Measurements from ENCODE around the gene UBLCP1. TPM values are rescaled to one million over a fixed set of nuclear protein-coding genes. Genes with fewer than 3 reads are reported as not detected.
"Not testable (repeated sequence)": the region's sequence is repeated elsewhere in the genome, so short reads cannot be mapped to it uniquely, and the experiment has no call there.

UBLCP1 gene
- total and polyA plus RNA-seq, 3 experiments from 2014 or later = 41.8 to 59.0 (median 44.4) TPM

DNA sequence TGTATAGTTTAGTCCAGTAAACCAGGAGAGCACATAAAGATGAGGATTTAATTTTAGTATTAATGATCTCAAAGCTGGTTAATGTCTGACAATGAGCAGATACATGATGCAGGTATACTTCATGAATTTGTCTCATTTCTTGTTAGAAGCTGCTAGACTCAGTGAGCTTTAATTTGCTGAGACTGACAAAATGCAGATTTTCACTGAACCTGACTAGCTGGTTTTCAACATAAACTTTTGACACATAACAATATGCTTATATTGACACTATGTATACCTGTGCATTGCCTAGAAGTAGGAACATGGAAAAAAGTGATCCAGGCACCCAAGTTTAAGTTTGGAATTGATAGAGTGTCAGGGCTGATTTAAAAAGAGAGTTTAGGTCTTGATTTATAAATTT, 10.8 kb downstream of the UBLCP1 start:
- Histone ChIP-seq H3K4me3 (ENCODE audit: low read length) (no peak overlapping the region), H3K4me1 (ENCODE audit: insufficient read depth, low read length) (no peaks in the 10 kb centered on the region), H3K27ac (ENCODE audit: low read depth, low read length) (no peak overlapping the region), H3K36me3 (ENCODE audit: insufficient read depth, low read length) (peaks cover 5% of the 10 kb centered on the region), H3K27me3 (ENCODE audit: insufficient read depth, low read length, poor library complexity, severe bottlenecking) (no peaks in the 10 kb centered on the region), H3K9me3 (ENCODE audit: low read length) (no peaks in the 10 kb centered on the region)
- ChIA-PET CTCF (interaction anchor here (0.9 to 1.8 kb wide), 3 partner anchors 17 to 117 kb away, joined by 3 to 4 read pairs (median 4); no protein-coding TSS in a partner anchor), POLR2A (no interaction called here)
- Mint-ChIP-seq H3K4me3 (no peak overlapping the region), H3K27me3 (no peaks in the 10 kb centered on the region), H3K4me1 (peaks cover 22 to 41% (median 40%) of the 10 kb centered on the region in 3 donors), H3K27ac (no peak overlapping the region), H3K9me3 (no peaks in the 10 kb centered on the region), H3K36me3 (peaks cover 0 to 72% (median 19%) of the 10 kb centered on the region in 3 donors)
- no peak for DNase-seq

DNA sequence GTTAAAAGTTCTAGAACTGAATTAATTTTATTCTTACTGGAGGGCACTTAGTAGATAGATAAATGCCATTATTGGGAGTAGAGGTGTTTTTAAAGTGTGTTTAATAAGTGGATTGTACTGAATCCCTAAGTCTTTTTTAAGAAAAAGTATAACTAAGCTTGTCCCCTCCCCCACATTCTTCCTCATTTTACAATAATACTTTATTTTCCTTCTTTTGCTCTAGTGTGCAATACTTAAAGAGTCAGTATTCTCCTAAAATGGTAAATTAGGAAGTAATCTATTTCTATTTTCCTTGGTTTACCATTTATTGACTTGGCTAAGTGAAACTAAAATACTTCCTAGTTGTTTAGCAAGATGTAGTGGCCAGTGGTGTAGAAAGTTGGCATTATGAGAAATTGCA, 11.6 kb downstream of the UBLCP1 start:
- DNase-seq = no peak
- Histone ChIP-seq H3K4me3 (ENCODE audit: low read length) (no peak overlapping the region), H3K27ac (ENCODE audit: low read depth, low read length) (no peak overlapping the region), H3K9me3 (ENCODE audit: low read length) (no peaks in the 10 kb centered on the region), H3K36me3 (ENCODE audit: insufficient read depth, low read length) (peaks cover 5% of the 10 kb centered on the region), H3K27me3 (ENCODE audit: insufficient read depth, low read length, poor library complexity, severe bottlenecking) (no peaks in the 10 kb centered on the region), H3K4me1 (ENCODE audit: insufficient read depth, low read length) (no peaks in the 10 kb centered on the region)
- ChIA-PET CTCF (interaction anchor here (1.8 kb wide), 1 partner anchor 118 kb away, joined by 4 read pairs; no protein-coding TSS in a partner anchor), POLR2A (no interaction called here)
- Mint-ChIP-seq H3K4me3 (peak overlapping the region in 1 of 7 donors; percentile 11), H3K36me3 (peaks cover 0 to 73% (median 23%) of the 10 kb centered on the region in 3 donors), H3K9me3 (no peaks in the 10 kb centered on the region), H3K27me3 (no peaks in the 10 kb centered on the region), H3K27ac (peak overlapping the region in 1 of 8 donors; percentile 26), H3K4me1 (peaks cover 15 to 34% (median 34%) of the 10 kb centered on the region in 3 donors)

DNA sequence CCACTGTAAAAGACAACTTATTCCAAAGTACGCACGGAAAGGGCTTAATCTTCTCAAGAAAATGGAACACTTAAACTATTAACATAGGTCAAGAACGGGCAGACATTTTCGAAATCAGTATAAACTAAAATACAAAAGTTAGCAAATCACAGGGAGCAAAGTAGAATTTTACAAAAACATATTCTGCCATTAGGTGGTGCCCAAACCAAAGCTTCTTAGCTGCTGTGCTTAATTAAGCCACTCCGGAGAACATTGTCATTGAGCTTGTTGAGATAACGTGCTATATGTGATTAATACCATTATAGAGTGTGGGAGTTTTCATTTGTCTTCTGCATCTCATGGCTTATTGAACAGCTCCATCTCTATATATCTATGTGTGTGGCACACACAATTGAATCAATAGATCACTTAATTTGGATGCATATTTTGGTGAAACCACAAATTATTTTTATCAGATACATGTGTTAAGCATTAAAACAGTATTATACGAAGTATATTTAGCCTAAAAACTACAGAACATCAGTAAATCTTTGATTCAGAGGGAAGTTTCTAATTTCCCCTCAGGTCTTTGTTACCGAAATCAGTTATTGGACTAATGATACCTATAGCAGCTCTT, 23.4 kb downstream of the UBLCP1 start:
- Histone ChIP-seq H3K9me3 (ENCODE audit: low read length) (no peaks in the 10 kb centered on the region), H3K36me3 (ENCODE audit: insufficient read depth, low read length) (peaks cover under 1% of the 10 kb centered on the region), H3K4me3 (ENCODE audit: low read length) (no peak overlapping the region), H3K27ac (ENCODE audit: low read depth, low read length) (no peak overlapping the region), H3K4me1 (ENCODE audit: insufficient read depth, low read length) (no peaks in the 10 kb centered on the region), H3K27me3 (ENCODE audit: insufficient read depth, low read length, poor library complexity, severe bottlenecking) (no peaks in the 10 kb centered on the region)
- peak in 1 of 5 donors; percentile 28 for DNase-seq
- Mint-ChIP-seq H3K27me3 (no peaks in the 10 kb centered on the region), H3K9me3 (no peaks in the 10 kb centered on the region), H3K27ac (no peak overlapping the region), H3K36me3 (peaks cover 0 to 27% (median 6%) of the 10 kb centered on the region in 3 donors), H3K4me3 (no peak overlapping the region), H3K4me1 (no peaks in the 10 kb centered on the region)
- ChIA-PET CTCF (interaction anchor here (0.9 to 2.4 kb wide), 3 partner anchors 20 to 701 kb away, joined by 3 to 21 read pairs (median 4); no protein-coding TSS in a partner anchor), POLR2A (interaction anchor here (0.7 kb wide), 1 partner anchor 78 kb away, joined by 3 read pairs; no protein-coding TSS in a partner anchor)

DNA sequence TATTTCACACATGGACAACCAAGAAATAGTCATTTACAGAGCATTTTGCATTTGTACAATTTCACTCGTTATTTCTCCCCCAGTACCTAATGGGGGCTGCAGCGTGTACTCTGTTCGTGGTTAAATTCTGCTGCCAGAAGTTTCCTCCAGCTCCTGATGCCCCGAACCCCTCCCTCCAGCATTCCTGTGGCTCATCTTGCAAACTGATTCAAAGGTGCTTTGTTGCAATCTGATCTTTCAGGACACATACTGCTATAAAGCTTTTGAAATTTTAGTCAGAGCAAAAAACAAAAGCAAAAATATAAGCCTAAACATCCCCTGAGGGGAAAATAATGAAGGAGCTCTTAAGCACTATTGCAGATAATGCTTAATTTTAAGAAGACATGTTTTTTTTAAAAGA, 27.7 kb downstream of the UBLCP1 start:
- no peaks in the 10 kb centered on the region for H3K4me1 ChIP-seq (ENCODE audit: insufficient read depth, low read length)
- H3K36me3 Mint-ChIP-seq = peaks cover 0 to 2% (median 0%) of the 10 kb centered on the region in 3 donors
- H3K4me3 Mint-ChIP-seq = no peak overlapping the region
- H3K27me3 Mint-ChIP-seq = peaks cover 3 to 5% of the 10 kb centered on the region in 2 donors
- H3K4me1 Mint-ChIP-seq = no peaks in the 10 kb centered on the region
- no peaks in the 10 kb centered on the region for H3K9me3 ChIP-seq (ENCODE audit: low read length)
- no peaks in the 10 kb centered on the region for H3K36me3 ChIP-seq (ENCODE audit: insufficient read depth, low read length)
- H3K4me3 ChIP-seq (ENCODE audit: low read length) = no peak overlapping the region
- ChIA-PET POLR2A (no interaction called here), CTCF (interaction anchor here (1.2 to 2.5 kb wide), 2 partner anchors 17 to 134 kb away, joined by 3 to 11 read pairs; no protein-coding TSS in a partner anchor)
- DNase-seq = no peak
- H3K9me3 Mint-ChIP-seq = no peaks in the 10 kb centered on the region
- no peak overlapping the region for H3K27ac Mint-ChIP-seq
- no peak overlapping the region for H3K27ac ChIP-seq (ENCODE audit: low read depth, low read length)
- no peaks in the 10 kb centered on the region for H3K27me3 ChIP-seq (ENCODE audit: insufficient read depth, low read length, poor library complexity, severe bottlenecking)

DNA sequence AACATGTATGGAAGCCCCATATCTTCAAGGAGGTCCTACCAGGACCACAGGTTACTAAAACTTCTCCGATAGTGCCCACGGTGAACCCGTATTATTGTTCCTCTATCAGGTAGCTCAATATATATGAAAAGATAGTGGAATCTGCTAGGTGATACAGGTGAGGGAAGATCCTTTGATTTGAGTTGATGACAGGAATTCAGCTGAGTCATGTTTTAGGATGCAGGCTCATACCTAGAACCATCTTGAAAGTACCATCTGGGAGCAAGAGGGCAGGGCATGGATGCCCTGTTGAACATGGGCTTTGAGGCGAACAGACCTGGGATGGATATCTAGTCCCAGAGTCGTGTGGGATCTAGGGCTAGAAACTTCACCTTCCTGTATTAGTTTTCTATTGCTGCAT, 31.8 kb downstream of the UBLCP1 start:
- POLR2A ChIA-PET = no interaction called here

DNA sequence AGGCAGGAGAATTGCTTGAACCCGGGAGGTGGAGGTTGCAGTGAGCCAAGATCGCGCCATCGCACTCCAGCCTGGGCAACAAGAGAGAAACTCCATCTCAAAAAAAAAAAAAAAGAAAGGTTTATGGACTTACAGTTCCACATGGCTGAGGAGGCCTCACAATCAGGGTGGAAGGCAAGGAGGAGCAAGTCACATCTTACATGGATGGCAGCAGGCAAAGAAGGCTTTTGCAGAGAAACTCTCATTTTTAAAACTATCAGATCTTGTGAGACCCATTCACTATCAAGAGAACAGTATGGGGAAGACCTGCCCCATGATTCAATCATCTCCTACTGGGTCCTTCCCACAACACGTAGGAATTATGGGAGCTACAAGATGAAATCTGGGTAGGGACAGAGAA, 34.2 kb downstream of the UBLCP1 start:
- POLR2A ChIA-PET; H3K9me3 ChIP-seq (ENCODE audit: low read length); H3K27ac ChIP-seq (ENCODE audit: low read depth, low read length); H3K4me3 ChIP-seq (ENCODE audit: low read length); H3K4me1 ChIP-seq (ENCODE audit: insufficient read depth, low read length); DNase-seq; H3K4me3 Mint-ChIP-seq; H3K27me3 ChIP-seq (ENCODE audit: insufficient read depth, low read length, poor library complexity, severe bottlenecking); H3K27ac Mint-ChIP-seq; H3K4me1 Mint-ChIP-seq; CTCF ChIA-PET; H3K36me3 ChIP-seq (ENCODE audit: insufficient read depth, low read length): not testable (repeated sequence)
- H3K36me3 Mint-ChIP-seq = peaks cover 2 to 40% (median 6%) of the 10 kb centered on the region in 3 donors
- peaks cover 29 to 30% of the 10 kb centered on the region in 2 donors for H3K27me3 Mint-ChIP-seq
- H3K9me3 Mint-ChIP-seq = peaks cover 15 to 49% (median 47%) of the 10 kb centered on the region in 5 donors

More for the DNA sequence above, 31.8 kb downstream of the UBLCP1 start:
- Histone ChIP-seq H3K36me3 (ENCODE audit: insufficient read depth, low read length) (no peaks in the 10 kb centered on the region), H3K4me3 (ENCODE audit: low read length) (no peak overlapping the region), H3K27ac (ENCODE audit: low read depth, low read length) (no peak overlapping the region), H3K4me1 (ENCODE audit: insufficient read depth, low read length) (no peaks in the 10 kb centered on the region), H3K27me3 (ENCODE audit: insufficient read depth, low read length, poor library complexity, severe bottlenecking) (no peaks in the 10 kb centered on the region), H3K9me3 (ENCODE audit: low read length) (no peaks in the 10 kb centered on the region)
- Mint-ChIP-seq H3K4me3 (no peak overlapping the region), H3K27me3 (peaks cover 15 to 18% of the 10 kb centered on the region in 2 donors), H3K9me3 (peaks cover 3 to 33% (median 29%) of the 10 kb centered on the region in 5 donors), H3K36me3 (peaks cover 2 to 28% (median 4%) of the 10 kb centered on the region in 3 donors), H3K27ac (no peak overlapping the region), H3K4me1 (no peaks in the 10 kb centered on the region)
- DNase-seq = no peak
- CTCF ChIA-PET = no interaction called here

DNA sequence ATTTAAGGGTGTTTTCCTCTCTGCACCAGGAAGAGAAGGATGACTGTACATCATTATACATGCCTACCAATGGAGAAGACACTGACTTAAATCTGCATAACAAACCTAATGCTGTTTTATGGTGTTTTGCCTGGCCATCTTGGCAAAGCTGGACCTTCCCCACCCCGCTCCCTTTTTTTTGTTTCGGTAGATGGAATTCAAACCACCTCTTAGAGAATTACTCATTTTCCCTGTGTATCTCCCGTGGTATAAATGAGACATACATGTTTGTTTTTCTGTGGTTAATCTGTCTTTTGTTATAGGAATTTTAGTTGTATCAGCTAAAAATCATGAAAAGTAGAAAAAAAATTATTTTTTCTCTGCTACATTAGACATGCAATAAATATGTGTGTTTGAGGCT, 38.4 kb downstream of the UBLCP1 start:
- CTCF ChIA-PET = interaction anchor here (0.8 kb wide), 1 partner anchor 15 kb away, joined by 3 read pairs; no protein-coding TSS in a partner anchor
- POLR2A ChIA-PET = no interaction called here
- Mint-ChIP-seq H3K4me3 (no peak overlapping the region), H3K27me3 (peaks cover 30 to 43% of the 10 kb centered on the region in 2 donors), H3K27ac (no peak overlapping the region), H3K4me1 (no peaks in the 10 kb centered on the region), H3K36me3 (peaks cover 5 to 54% (median 6%) of the 10 kb centered on the region in 3 donors), H3K9me3 (peaks cover 25 to 60% (median 55%) of the 10 kb centered on the region in 5 donors)
- Histone ChIP-seq H3K9me3 (ENCODE audit: low read length) (no peaks in the 10 kb centered on the region), H3K4me3 (ENCODE audit: low read length) (no peak overlapping the region), H3K27me3 (ENCODE audit: insufficient read depth, low read length, poor library complexity, severe bottlenecking) (no peaks in the 10 kb centered on the region), H3K4me1 (ENCODE audit: insufficient read depth, low read length) (no peaks in the 10 kb centered on the region), H3K27ac (ENCODE audit: low read depth, low read length) (no peak overlapping the region), H3K36me3 (ENCODE audit: insufficient read depth, low read length) (no peaks in the 10 kb centered on the region)
- no peak for DNase-seq

Measured in CD8-positive, alpha-beta memory T cell (primary cell).